ENCODE results near the gene PCSK7.
"Not testable (repeated sequence)": the region's sequence is repeated elsewhere in the genome, so short reads cannot be mapped to it uniquely, and the experiment has no call there.

The PCSK7 gene, protein sequence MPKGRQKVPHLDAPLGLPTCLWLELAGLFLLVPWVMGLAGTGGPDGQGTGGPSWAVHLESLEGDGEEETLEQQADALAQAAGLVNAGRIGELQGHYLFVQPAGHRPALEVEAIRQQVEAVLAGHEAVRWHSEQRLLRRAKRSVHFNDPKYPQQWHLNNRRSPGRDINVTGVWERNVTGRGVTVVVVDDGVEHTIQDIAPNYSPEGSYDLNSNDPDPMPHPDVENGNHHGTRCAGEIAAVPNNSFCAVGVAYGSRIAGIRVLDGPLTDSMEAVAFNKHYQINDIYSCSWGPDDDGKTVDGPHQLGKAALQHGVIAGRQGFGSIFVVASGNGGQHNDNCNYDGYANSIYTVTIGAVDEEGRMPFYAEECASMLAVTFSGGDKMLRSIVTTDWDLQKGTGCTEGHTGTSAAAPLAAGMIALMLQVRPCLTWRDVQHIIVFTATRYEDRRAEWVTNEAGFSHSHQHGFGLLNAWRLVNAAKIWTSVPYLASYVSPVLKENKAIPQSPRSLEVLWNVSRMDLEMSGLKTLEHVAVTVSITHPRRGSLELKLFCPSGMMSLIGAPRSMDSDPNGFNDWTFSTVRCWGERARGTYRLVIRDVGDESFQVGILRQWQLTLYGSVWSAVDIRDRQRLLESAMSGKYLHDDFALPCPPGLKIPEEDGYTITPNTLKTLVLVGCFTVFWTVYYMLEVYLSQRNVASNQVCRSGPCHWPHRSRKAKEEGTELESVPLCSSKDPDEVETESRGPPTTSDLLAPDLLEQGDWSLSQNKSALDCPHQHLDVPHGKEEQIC

GRCh38 chr11:117231842-117232091 is at the start of gene PCSK7:
TSS of gene PCSK7 (minus strand) at chr11:117232073. CDS start at chr11:117229844, 2,229 bp downstream.
- TF ChIP-seq CTCF (IDR thresholded peaks at IDR 0.05; ENCODE audit: low read depth, low read length): no peak
- peak within 1 kb of the TSS; percentile 98 for H3K4me3 ChIP-seq (ENCODE audit: low read depth, low read length)

DNA sequence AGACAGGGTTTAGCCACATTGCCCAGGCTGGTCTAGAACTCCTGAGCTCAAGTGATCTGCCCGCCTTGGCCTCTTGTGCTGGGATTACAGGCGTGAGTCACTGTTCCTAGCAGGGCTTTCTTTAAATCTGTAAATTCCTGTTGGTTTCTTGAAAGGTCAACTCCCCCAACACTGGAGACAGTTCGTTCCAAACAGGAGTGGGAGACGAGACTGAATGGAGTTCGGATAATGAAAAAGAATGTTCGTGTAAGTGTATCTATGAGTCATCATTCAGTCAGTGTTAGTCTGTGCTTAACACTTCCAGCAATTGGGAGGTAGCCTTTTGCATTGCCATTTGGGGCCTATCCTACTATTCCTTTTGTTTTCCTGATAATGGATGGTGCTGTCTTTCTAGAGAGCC is 49.3 kb upstream of the PCSK7 start:
- TF ChIP-seq CTCF (IDR thresholded peaks at IDR 0.05; ENCODE audit: low read depth, low read length): no peak
- H3K4me3 ChIP-seq (ENCODE audit: low read depth, low read length): no peak overlapping the region

- H3K4me3 ChIP-seq (ENCODE audit: low read depth, low read length): no peak overlapping the region
- no peak for TF ChIP-seq CTCF (IDR thresholded peaks at IDR 0.05; ENCODE audit: low read depth, low read length)
Measured at GRCh38 chr11:117279711-117280376, 48.0 kb upstream of the PCSK7 start.

- H3K4me3 ChIP-seq (ENCODE audit: low read depth, low read length): no peak overlapping the region
- no peak for TF ChIP-seq CTCF (IDR thresholded peaks at IDR 0.05; ENCODE audit: low read depth, low read length)
Measured at GRCh38 chr11:117278347-117278746, 46.5 kb upstream of the PCSK7 start.

DNA sequence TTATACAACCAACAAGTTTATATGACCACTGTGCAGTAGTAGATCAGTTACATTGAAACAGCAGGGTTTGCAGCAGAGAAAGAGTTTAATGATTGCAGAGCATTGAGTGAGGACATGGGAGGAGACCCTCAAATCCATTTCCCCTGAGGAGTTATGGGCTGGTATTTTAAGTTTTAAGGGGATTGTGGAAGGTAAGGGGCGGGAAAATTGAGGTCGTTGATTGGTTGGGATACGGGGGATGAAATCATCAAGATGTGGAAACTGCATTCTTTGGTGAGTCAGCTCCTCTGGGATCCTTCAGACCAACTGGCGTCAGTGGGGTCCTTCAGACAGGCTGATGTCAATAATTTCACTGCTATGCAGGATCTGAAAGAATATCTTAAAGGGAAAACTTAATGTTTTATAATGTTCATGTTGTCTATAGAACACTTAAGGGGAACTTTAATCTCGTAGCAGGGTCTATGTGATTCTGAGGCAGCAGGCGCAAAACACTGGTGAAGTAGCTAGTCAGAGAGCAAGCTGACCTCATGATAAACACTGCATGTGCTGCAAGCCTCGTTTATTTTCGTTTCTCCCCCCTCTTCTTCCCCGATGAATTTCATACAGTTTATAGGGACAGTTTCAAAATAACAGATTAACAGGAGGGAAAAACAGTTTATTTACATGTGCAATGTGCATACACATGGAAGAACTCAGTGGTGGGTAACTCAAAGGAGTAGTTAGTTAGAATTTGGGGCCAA is 41.8 kb upstream of the PCSK7 start:
- TF ChIP-seq CTCF (IDR thresholded peaks at IDR 0.05; ENCODE audit: low read depth, low read length): no peak
- peak overlapping the region; percentile 17 for H3K4me3 ChIP-seq (ENCODE audit: low read depth, low read length)

GRCh38 chr11:117272175-117272574 is 40.3 kb upstream of the PCSK7 start:
- H3K4me3 ChIP-seq (ENCODE audit: low read depth, low read length): not testable (repeated sequence)

DNA sequence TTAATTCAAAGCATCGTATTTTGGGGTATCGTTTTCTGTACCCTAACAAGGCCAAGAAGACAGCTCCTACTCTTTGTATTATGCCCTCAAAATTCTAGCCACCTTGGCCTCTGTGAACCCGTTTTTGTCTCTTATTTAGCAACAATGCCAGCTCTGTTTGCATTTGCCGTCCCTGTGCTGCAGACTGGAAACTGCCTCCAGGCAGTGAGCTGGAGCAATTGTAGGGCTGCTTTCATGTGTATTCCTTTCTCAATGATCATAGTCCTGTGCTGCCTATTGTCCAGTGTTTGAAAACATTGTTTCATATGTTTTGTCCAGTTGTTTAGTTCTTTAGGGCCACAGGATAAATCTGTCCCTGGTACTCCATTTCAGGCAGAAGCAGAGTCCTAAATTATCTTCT is 39.3 kb upstream of the PCSK7 start:
- H3K4me3 ChIP-seq (ENCODE audit: low read depth, low read length): no peak overlapping the region
- TF ChIP-seq CTCF (IDR thresholded peaks at IDR 0.05; ENCODE audit: low read depth, low read length): no peak

Measured in WI38 (cell line).